ENCODE results near the gene PPP3CA. TPM values are rescaled to one million over a fixed set of nuclear protein-coding genes. Genes with fewer than 3 reads are reported as not detected.

PPP3CA gene
- total RNA-seq, 1 experiment from 2014 or later, result 31.0 TPM

- Histone ChIP-seq H3K4me3 (ENCODE audit: low read depth in 2 of 2, low read length in 2 of 2) (no peak overlapping the region), H3K9me3 (ENCODE audit: control insufficient read depth, insufficient read depth, low read depth, low read length) (no peaks in the 10 kb centered on the region), H3K36me3 (ENCODE audit: control insufficient read depth, insufficient read depth, low read length) (no peaks in the 10 kb centered on the region), H3K4me1 (ENCODE audit: control insufficient read depth, insufficient read depth, low read length) (no peaks in the 10 kb centered on the region; the same call in 1 of the 2 replicates), H3K27ac (ENCODE audit: low read length) (no peak overlapping the region), H3K27me3 (ENCODE audit: control insufficient read depth, insufficient read depth, low read length) (no peaks in the 10 kb centered on the region)
- ChIA-PET POLR2A (no interaction called here), CTCF (no interaction called here)
- no TSS peak for BruUV-seq (replicated peaks)
- in situ Hi-C loops (cut with HindIII; ENCODE audit: low pct_unique_long_range_greater_than_20kb, low sequenced_read_pairs) (no loop called here), intact Hi-C loops (cut with micrococcal nuclease; ENCODE audit: unreplicated experiment) (no loop called here)
- DNase-seq (ENCODE audit: low read depth, low spot score), result no peak
- no peak for TF ChIP-seq REST (IDR thresholded peaks at IDR 0.05; ENCODE audit: insufficient read depth in 1 of 2, low read depth in 2 of 2, low read length in 1 of 2)
- TF ChIP-seq TCF7L2 (IDR thresholded peaks at IDR 0.05; ENCODE audit: low read depth, low read length), result no peak
- no peak for TF ChIP-seq SIN3A (IDR thresholded peaks at IDR 0.05; ENCODE audit: borderline replicate concordance, insufficient read depth, low read depth, low read length)
- ATAC-seq, result peak; percentile 73; the same call in 1 of the 2 replicates
Observed at GRCh38 chr4:101155368-101155767, 192.0 kb downstream of the PPP3CA start.

- Histone ChIP-seq H3K27me3 (ENCODE audit: control insufficient read depth, insufficient read depth, low read length) (no peaks in the 10 kb centered on the region), H3K27ac (ENCODE audit: low read length) (no peak overlapping the region), H3K4me3 (ENCODE audit: low read depth in 2 of 2, low read length in 2 of 2) (no peak overlapping the region), H3K4me1 (ENCODE audit: control insufficient read depth, insufficient read depth, low read length) (no peaks in the 10 kb centered on the region; the same call in 1 of the 2 replicates), H3K9me3 (ENCODE audit: control insufficient read depth, insufficient read depth, low read depth, low read length) (no peaks in the 10 kb centered on the region), H3K36me3 (ENCODE audit: control insufficient read depth, insufficient read depth, low read length) (no peaks in the 10 kb centered on the region)
- no TSS peak for BruUV-seq (replicated peaks)
- ATAC-seq (no peak), DNase-seq (ENCODE audit: low read depth, low spot score) (no peak)
- TF ChIP-seq SIN3A (IDR thresholded peaks at IDR 0.05; ENCODE audit: borderline replicate concordance, insufficient read depth, low read depth, low read length) (no peak), REST (IDR thresholded peaks at IDR 0.05; ENCODE audit: insufficient read depth in 1 of 2, low read depth in 2 of 2, low read length in 1 of 2) (no peak), TCF7L2 (IDR thresholded peaks at IDR 0.05; ENCODE audit: low read depth, low read length) (no peak), POLR2AphosphoS5 (IDR thresholded peaks at IDR 0.05; ENCODE audit: low read depth, low read length) (no peak), CTCF (IDR thresholded peaks at IDR 0.05) (no peak)
- CTCF ChIA-PET, result no interaction called here
- in situ Hi-C loops (cut with HindIII; ENCODE audit: low pct_unique_long_range_greater_than_20kb, low sequenced_read_pairs), result no loop called here
- POLR2A ChIA-PET, result no interaction called here
- intact Hi-C loops (cut with micrococcal nuclease; ENCODE audit: unreplicated experiment), result no loop called here
Observed at GRCh38 chr4:101153653-101154052, 193.7 kb downstream of the PPP3CA start.
